ENCODE data around the gene BCAS3.

- no peak for TF ChIP-seq POLR2A (IDR thresholded peaks at IDR 0.05; ENCODE audit: borderline replicate concordance, extremely low read depth, insufficient read depth, insufficient read length)
- TF ChIP-seq CTCF (IDR thresholded peaks at IDR 0.05 in 2 of 3, conservative IDR thresholded peaks at IDR 0.05 in 1 of 3; ENCODE audit: borderline replicate concordance in 1 of 3, insufficient read depth in 1 of 3, low read depth in 2 of 3, low read length in 2 of 3), result no peak
- no peak for TF ChIP-seq ZBTB33 (IDR thresholded peaks at IDR 0.05; ENCODE audit: extremely low read depth, insufficient replicate concordance, low read length)
- no peak for TF ChIP-seq MAX (IDR thresholded peaks at IDR 0.05)
Observed at GRCh38 chr17:61152898-61153297, 475.2 kb downstream of the BCAS3 start.

All from HCT116 (cell line).